Activated CD8-positive, alpha-beta T cell treated with anti-CD3 and anti-CD28 coated beads for 36 hours (primary cell): ENCODE measurements around the gene HIVEP1. TPM values are rescaled to one million over a fixed set of nuclear protein-coding genes. Genes with fewer than 3 reads are reported as not detected.

Experiments
- ATAC-seq: fragments of 200-7000 bp; cut with Tn5 transposase; one replicate; pipeline ENCODE4 v1.10.0; 2021; ENCODE audit warnings: mild to moderate bottlenecking, moderate library complexity
- CTCF ChIA-PET: fragments of 350-600 bp; sonication (Branson Sonifier 250); formaldehyde crosslinking; loops from one replicate; lab custom pipeline; 2021; ENCODE audit warnings: antibody characterized with exemption; lab: Charles Lee
- POLR2A ChIA-PET: fragments of 350-600 bp; sonication (Branson Sonifier 250); formaldehyde crosslinking; loops from one replicate; lab custom pipeline; 2021; ENCODE audit warnings: antibody characterized with exemption; lab: Charles Lee
- DNase-seq: peaks from one replicate; pipeline ENCODE4 v3.0.0-alpha.2; 2020
- H3K27ac Mint-ChIP-seq: one replicate; pipeline ENCODE4 v1.8.0; 2021; ENCODE audit warnings: mild to moderate bottlenecking, mixed read lengths
- H3K27me3 Mint-ChIP-seq: one replicate; pipeline ENCODE4 v1.8.0; 2021; ENCODE audit warnings: mixed read lengths
- H3K36me3 Mint-ChIP-seq: one replicate; pipeline ENCODE4 v1.8.0; 2021; ENCODE audit warnings: low read depth, mixed read lengths
- H3K4me1 Mint-ChIP-seq: one replicate; pipeline ENCODE4 v1.8.0; 2021; ENCODE audit warnings: low read depth, mixed read lengths
- H3K4me3 Mint-ChIP-seq: one replicate; pipeline ENCODE4 v1.8.0; 2021; ENCODE audit warnings: mild to moderate bottlenecking, moderate library complexity, mixed read lengths
- H3K9me3 Mint-ChIP-seq: one replicate; pipeline ENCODE4 v1.8.0; 2021; ENCODE audit warnings: mixed read lengths
- CTCF ChIP-seq: fragments of 200-600 bp; IDR thresholded peaks from one replicate; pipeline ENCODE4 v1.8.0; 2022; ENCODE audit warnings: antibody characterized with exemption, mild to moderate bottlenecking
- intact Hi-C: fragments of 100-400 bp; cut with micrococcal nuclease; formaldehyde crosslinking; loops from one replicate; pipeline ENCODE4 v1.10.0; 2022
- total RNA-seq, 2 experiments: library from RNA; stranded (reverse); gene quantifications; one replicate each; pipeline ENCODE4 v1.2.3, GENCODE V29; 2021

Gene HIVEP1
- total RNA-seq, 2 experiments from 2014 or later, result 38.5 to 41.3 TPM

DNA sequence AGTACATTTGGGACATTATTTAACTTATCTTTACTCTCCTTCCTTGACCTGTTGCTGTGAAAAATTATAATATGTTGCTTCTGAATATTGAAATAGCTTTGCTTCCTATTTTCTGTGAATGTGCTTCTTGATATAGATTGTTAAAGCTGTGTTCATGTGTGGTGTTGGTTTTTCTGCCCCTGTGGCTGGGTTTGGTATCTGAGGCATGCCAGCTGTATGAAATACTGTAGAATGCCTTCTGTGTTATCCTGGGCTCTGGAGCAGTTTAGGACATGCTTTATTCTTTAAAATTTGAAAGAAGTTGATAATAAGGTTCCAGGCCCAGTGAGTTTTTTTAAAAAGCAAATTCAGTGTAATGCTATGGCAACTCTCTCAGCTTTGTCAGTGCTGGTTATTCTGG, 71.7 kb downstream of the HIVEP1 start:
- no peaks in the 10 kb centered on the region for H3K27me3 Mint-ChIP-seq
- H3K27ac Mint-ChIP-seq, result no peak overlapping the region
- ChIA-PET CTCF (interaction anchor here (0.6 kb wide), 1 partner anchor 52 kb away, joined by 3 read pairs; no protein-coding TSS in a partner anchor), POLR2A (no interaction called here)
- peaks cover 39% of the 10 kb centered on the region for H3K4me1 Mint-ChIP-seq
- no peak for TF ChIP-seq CTCF
- H3K36me3 Mint-ChIP-seq, result peaks cover 2% of the 10 kb centered on the region
- DNase-seq (no peak), ATAC-seq (no peak)
- no peak overlapping the region for H3K4me3 Mint-ChIP-seq
- no peaks in the 10 kb centered on the region for H3K9me3 Mint-ChIP-seq
- intact Hi-C loops, result no loop called here

GRCh38 chr6:12084681-12085080, 72.6 kb downstream of the HIVEP1 start:
- ATAC-seq (no peak), DNase-seq (no peak)
- no peak for TF ChIP-seq CTCF
- intact Hi-C loops, result no loop called here
- Mint-ChIP-seq H3K4me3 (no peak overlapping the region), H3K27me3 (no peaks in the 10 kb centered on the region), H3K27ac (no peak overlapping the region), H3K36me3 (peaks cover 3% of the 10 kb centered on the region), H3K9me3 (no peaks in the 10 kb centered on the region), H3K4me1 (peaks cover 39% of the 10 kb centered on the region)
- ChIA-PET POLR2A (no interaction called here), CTCF (interaction anchor here (1.2 kb wide), 1 partner anchor 9 kb away, joined by 3 read pairs; no protein-coding TSS in a partner anchor)

GRCh38 chr6:12088531-12088930, 76.4 kb downstream of the HIVEP1 start:
- no peak overlapping the region for H3K4me3 Mint-ChIP-seq
- H3K27me3 Mint-ChIP-seq, result no peaks in the 10 kb centered on the region
- POLR2A ChIA-PET, result interaction anchor here (1.1 to 1.2 kb wide), 2 partner anchors 12 to 23 kb away, joined by 3 read pairs; no protein-coding TSS in a partner anchor
- no peak overlapping the region for H3K27ac Mint-ChIP-seq
- DNase-seq, result no peak
- ATAC-seq, result no peak
- CTCF ChIA-PET, result no interaction called here
- no peak for TF ChIP-seq CTCF
- H3K4me1 Mint-ChIP-seq, result peaks cover 20% of the 10 kb centered on the region
- peaks cover 20% of the 10 kb centered on the region for H3K36me3 Mint-ChIP-seq
- intact Hi-C loops, result no loop called here
- H3K9me3 Mint-ChIP-seq, result no peaks in the 10 kb centered on the region

- ChIA-PET POLR2A (no interaction called here), CTCF (interaction anchor here (0.7 to 1.1 kb wide), 2 partner anchors 199 to 435 kb away, joined by 3 read pairs; no protein-coding TSS in a partner anchor)
- peaks cover 30% of the 10 kb centered on the region for H3K36me3 Mint-ChIP-seq
- intact Hi-C loops, result no loop called here
- H3K27me3 Mint-ChIP-seq, result no peaks in the 10 kb centered on the region
- ATAC-seq (no peak), DNase-seq (no peak)
- no peak overlapping the region for H3K27ac Mint-ChIP-seq
- H3K9me3 Mint-ChIP-seq, result no peaks in the 10 kb centered on the region
- peaks cover 9% of the 10 kb centered on the region for H3K4me1 Mint-ChIP-seq
- no peak overlapping the region for H3K4me3 Mint-ChIP-seq
- no peak for TF ChIP-seq CTCF
Measured at GRCh38 chr6:12090714-12091113, 78.6 kb downstream of the HIVEP1 start.

DNA sequence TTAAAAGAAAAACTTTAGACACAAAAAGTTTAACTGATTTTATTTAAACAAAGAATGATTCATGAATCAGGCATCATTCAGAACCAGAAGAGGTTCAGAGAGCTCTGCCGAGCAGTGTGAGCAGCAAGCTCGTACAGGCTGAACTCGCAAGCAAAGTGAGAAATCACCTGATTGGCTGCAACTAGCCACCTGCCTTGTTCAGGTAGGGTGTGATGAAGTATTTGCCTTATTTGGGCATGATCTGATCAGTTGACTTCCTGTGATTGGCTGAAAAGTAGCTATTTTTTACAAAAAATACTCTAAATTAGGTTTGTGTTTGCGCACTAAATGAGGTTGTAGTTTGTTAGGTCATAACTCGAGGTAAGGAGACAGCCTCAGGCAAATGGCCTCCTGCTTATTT, 80.7 kb downstream of the HIVEP1 start:
- H3K36me3 Mint-ChIP-seq, result peaks cover 34% of the 10 kb centered on the region
- H3K27me3 Mint-ChIP-seq, result no peaks in the 10 kb centered on the region
- ChIA-PET POLR2A (no interaction called here), CTCF (no interaction called here)
- DNase-seq (no peak), ATAC-seq (no peak)
- no peak overlapping the region for H3K4me3 Mint-ChIP-seq
- intact Hi-C loops, result no loop called here
- H3K9me3 Mint-ChIP-seq, result no peaks in the 10 kb centered on the region
- no peak overlapping the region for H3K27ac Mint-ChIP-seq
- peaks cover 16% of the 10 kb centered on the region for H3K4me1 Mint-ChIP-seq
- no peak for TF ChIP-seq CTCF
